CD14-positive monocyte (primary cell): ENCODE data around the gene SFI1. TPM values are rescaled to one million over a fixed set of nuclear protein-coding genes. Genes with fewer than 3 reads are reported as not detected.
A peak's percentile ranks its signal among the peaks of the same experiment; 100 is the strongest.

Source experiments
- DNase-seq, 3 donors: peaks; one replicate each; pipeline ENCODE4 v3.0.0-alpha.2; 2011 to 2022
- H2AFZ ChIP-seq: 2 replicates; pipeline ENCODE4 v1.6.0; 2012; ENCODE audit warnings: mild to moderate bottlenecking, low read depth, low read length, inconsistent platforms; ENCODE audit not compliant: insufficient read depth, poor library complexity, severe bottlenecking
- H3K27ac ChIP-seq, 2 donors: 1 replicate in 1 of 2; 2 replicates in 1 of 2; pipeline ENCODE4 v1.5.1; 2012 to 2013; ENCODE audit warnings: low read length in 2 of 2, control low read depth in 1 of 2, inconsistent platforms in 1 of 2, low read depth in 1 of 2, mild to moderate bottlenecking in 1 of 2
- H3K27me3 ChIP-seq, 2 donors: one replicate each; pipeline versions ENCODE4 v1.6.0 to v1.6.1; 2011 to 2013; ENCODE audit warnings: low read length in 2 of 2; ENCODE audit not compliant: control insufficient read depth in 2 of 2, insufficient read depth in 2 of 2
- H3K36me3 ChIP-seq, 2 donors: replicated peaks in 1 of 2; 1 replicate in 1 of 2; 2 replicates in 1 of 2; pipeline versions ENCODE4 v1.5.1 to v1.6.1; 2012 to 2013; ENCODE audit warnings: low read length in 2 of 2, control low read depth in 1 of 2, inconsistent platforms in 1 of 2, mild to moderate bottlenecking in 1 of 2; ENCODE audit not compliant: insufficient read depth in 2 of 2, control insufficient read depth in 1 of 2
- H3K4me1 ChIP-seq, 2 donors: 1 replicate in 1 of 2; 2 replicates in 1 of 2; pipeline versions ENCODE4 v1.5.1 to v1.6.1; 2012 to 2013; ENCODE audit warnings: low read length in 2 of 2, control low read depth in 1 of 2, inconsistent platforms in 1 of 2, mild to moderate bottlenecking in 1 of 2, moderate library complexity in 1 of 2; ENCODE audit not compliant: insufficient read depth in 2 of 2, control insufficient read depth in 1 of 2
- H3K4me2 ChIP-seq: replicated peaks from 2 replicates; pipeline ENCODE3; 2012; ENCODE audit warnings: low read length, moderate library complexity, mild to moderate bottlenecking; ENCODE audit not compliant: poor library complexity, severe bottlenecking; ENCODE audit errors: extremely low read depth
- H3K4me3 ChIP-seq, 3 experiments: fragments of 200-600 bp in 1 of 3; sonication (generic) in 1 of 3; replicated peaks in 1 of 3; 1 replicate in 2 of 3; 2 replicates in 1 of 3; pipeline ENCODE4 v1.5.1; 2011 to 2013; ENCODE audit warnings: low read length in 3 of 3, mild to moderate bottlenecking in 3 of 3, control low read depth in 2 of 3, low read depth in 2 of 3, inconsistent platforms in 1 of 3, moderate library complexity in 1 of 3
- H3K79me2 ChIP-seq: 2 replicates; pipeline ENCODE4 v1.6.0; 2012; ENCODE audit warnings: mild to moderate bottlenecking, control low read depth, inconsistent platforms, low read length, moderate library complexity; ENCODE audit not compliant: insufficient read depth
- H3K9ac ChIP-seq: 2 replicates; pipeline ENCODE4 v1.6.0; 2017; ENCODE audit warnings: low read length, mild to moderate bottlenecking; ENCODE audit not compliant: insufficient read depth, poor library complexity, severe bottlenecking
- H3K9me3 ChIP-seq, 2 donors: replicated peaks in 1 of 2; 1 replicate in 1 of 2; 2 replicates in 1 of 2; pipeline versions ENCODE4 v1.5.1 to v1.6.1; 2012 to 2013; ENCODE audit warnings: low read length in 2 of 2, control low read depth in 1 of 2; ENCODE audit not compliant: control insufficient read depth in 1 of 2, insufficient read depth in 1 of 2
- H4K20me1 ChIP-seq: 2 replicates; pipeline ENCODE4 v1.6.0; 2012; ENCODE audit warnings: mild to moderate bottlenecking, low read length, control low read depth, moderate library complexity; ENCODE audit not compliant: insufficient read depth
- H3K27ac Mint-ChIP-seq, 7 donors: one replicate each; pipeline ENCODE4 v1.8.0; 2020; ENCODE audit warnings: mild to moderate bottlenecking in 7 of 7, mixed read lengths in 7 of 7, moderate library complexity in 6 of 7, inconsistent platforms in 2 of 7
- H3K27me3 Mint-ChIP-seq, 3 donors: one replicate each; pipeline ENCODE4 v1.8.0; 2021 to 2022; ENCODE audit warnings: low read depth in 3 of 3, mild to moderate bottlenecking in 3 of 3, mixed read lengths in 3 of 3, moderate library complexity in 3 of 3, inconsistent platforms in 1 of 3
- H3K36me3 Mint-ChIP-seq, 2 donors: one replicate each; pipeline ENCODE4 v1.8.0; 2020; ENCODE audit warnings: mixed read lengths in 2 of 2, inconsistent platforms in 1 of 2, mild to moderate bottlenecking in 1 of 2
- H3K4me1 Mint-ChIP-seq: one replicate; pipeline ENCODE4 v1.8.0; 2020; ENCODE audit warnings: mild to moderate bottlenecking, mixed read lengths
- H3K4me3 Mint-ChIP-seq, 2 donors: one replicate each; pipeline ENCODE4 v1.8.0; 2020; ENCODE audit warnings: mild to moderate bottlenecking in 2 of 2, mixed read lengths in 2 of 2, moderate library complexity in 1 of 2
- H3K9me3 Mint-ChIP-seq, 7 donors: one replicate each; pipeline ENCODE4 v1.8.0; 2020 to 2022; ENCODE audit warnings: mixed read lengths in 7 of 7, mild to moderate bottlenecking in 6 of 7, moderate library complexity in 6 of 7, inconsistent platforms in 2 of 7
- WGBS: methylation state at CpG from one replicate; pipeline ENCODE4 v1.1.5; 2013; ENCODE audit warnings: missing lambda C conversion rate; ENCODE audit not compliant: insufficient coverage; 5-methylcytosine and 5-hydroxymethylcytosine counted together
- intact Hi-C, 2 donors: fragments of 100-400 bp; cut with micrococcal nuclease; formaldehyde crosslinking; loops; one replicate each; pipeline versions ENCODE4 v1.15.0 to v1.15.1; 2023
- polyA plus RNA-seq, 3 donors: library from polyadenylated mRNA; depleted of rRNA in 1 of 3; unstranded in 2 of 3; stranded (reverse) in 1 of 3; fragments of 300-500 nt in 2 of 3; fragments of >200 nt in 1 of 3; fragmentation: Illumina TruSeq in 2 of 3; gene quantifications; 1 replicate in 2 of 3; 2 replicates in 1 of 3; pipeline ENCODE4 v1.2.3, GENCODE V29; 2012 to 2021
- TF ChIP-seq, protein P1 (sequence below): fragments of 200-600 bp; IDR thresholded peaks from one replicate; pipeline ENCODE4 v1.8.0; 2022; ENCODE audit warnings: antibody characterized with exemption, mild to moderate bottlenecking

Gene SFI1
- polyA plus RNA-seq, 3 donors: 1.7 to 43.4 (median 3.6) TPM

DNA sequence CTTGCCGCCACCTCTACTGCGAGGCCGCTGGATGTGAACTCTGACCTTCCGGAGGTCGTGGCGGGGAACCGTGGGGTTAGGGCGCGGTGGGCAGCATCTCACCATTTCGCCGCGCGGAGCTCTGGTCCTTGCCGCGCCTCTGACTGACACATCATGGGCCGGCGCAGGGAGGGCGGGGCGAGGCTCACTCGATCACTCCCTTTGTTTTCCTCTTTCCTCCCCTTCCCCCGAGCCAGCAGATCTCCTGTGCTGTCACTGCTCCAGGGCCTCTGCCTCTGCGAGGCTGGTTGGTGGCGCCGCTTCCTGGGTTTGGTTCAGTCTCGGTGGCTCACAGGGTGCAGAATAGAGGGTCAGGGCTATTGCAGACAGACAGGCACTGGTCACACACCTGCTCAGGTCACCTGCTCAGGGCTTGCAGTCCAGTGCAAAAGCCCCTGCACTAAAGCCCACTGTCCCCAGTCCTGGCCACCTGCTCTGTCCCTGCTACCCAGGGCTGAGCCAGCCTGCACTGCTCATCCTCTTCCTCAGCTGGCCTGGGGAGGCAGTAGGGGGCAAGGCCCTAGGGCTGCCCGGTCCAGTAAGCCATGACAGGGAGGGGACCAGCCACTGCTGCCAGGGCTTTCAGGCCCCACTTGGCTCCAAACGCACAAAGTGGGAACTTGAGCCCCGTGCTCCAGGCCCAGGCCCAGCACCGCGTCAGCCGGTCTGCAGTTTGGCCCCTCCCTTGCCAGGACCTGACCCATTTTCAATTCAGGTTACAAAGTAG lies 129.5 kb downstream of the SFI1 start:
- no peak overlapping the region for H3K4me3 ChIP-seq
- H3K36me3 ChIP-seq: peaks cover 79 to 88% of the 10 kb centered on the region in 2 donors
- no peaks in the 10 kb centered on the region for H3K27me3 Mint-ChIP-seq
- H3K27ac Mint-ChIP-seq: peak overlapping the region in 4 of 7 donors; percentile 24 to 46 (median 39)
- peaks cover 12 to 19% of the 10 kb centered on the region in 2 donors for H3K4me1 ChIP-seq
- no peak overlapping the region for H3K4me2 ChIP-seq
- no peak overlapping the region for H3K4me3 Mint-ChIP-seq
- H3K4me1 Mint-ChIP-seq: peaks cover 17% of the 10 kb centered on the region
- H3K36me3 Mint-ChIP-seq: peaks cover 49 to 78% of the 10 kb centered on the region in 2 donors
- intact Hi-C loops: no loop called here
- no peak overlapping the region for H2AFZ ChIP-seq
- no peak for DNase-seq
- no peaks in the 10 kb centered on the region for H3K9me3 Mint-ChIP-seq
- WGBS: 96% methylated on average over 29 of the region's 31 CpGs
- TF ChIP-seq, protein P1, sequence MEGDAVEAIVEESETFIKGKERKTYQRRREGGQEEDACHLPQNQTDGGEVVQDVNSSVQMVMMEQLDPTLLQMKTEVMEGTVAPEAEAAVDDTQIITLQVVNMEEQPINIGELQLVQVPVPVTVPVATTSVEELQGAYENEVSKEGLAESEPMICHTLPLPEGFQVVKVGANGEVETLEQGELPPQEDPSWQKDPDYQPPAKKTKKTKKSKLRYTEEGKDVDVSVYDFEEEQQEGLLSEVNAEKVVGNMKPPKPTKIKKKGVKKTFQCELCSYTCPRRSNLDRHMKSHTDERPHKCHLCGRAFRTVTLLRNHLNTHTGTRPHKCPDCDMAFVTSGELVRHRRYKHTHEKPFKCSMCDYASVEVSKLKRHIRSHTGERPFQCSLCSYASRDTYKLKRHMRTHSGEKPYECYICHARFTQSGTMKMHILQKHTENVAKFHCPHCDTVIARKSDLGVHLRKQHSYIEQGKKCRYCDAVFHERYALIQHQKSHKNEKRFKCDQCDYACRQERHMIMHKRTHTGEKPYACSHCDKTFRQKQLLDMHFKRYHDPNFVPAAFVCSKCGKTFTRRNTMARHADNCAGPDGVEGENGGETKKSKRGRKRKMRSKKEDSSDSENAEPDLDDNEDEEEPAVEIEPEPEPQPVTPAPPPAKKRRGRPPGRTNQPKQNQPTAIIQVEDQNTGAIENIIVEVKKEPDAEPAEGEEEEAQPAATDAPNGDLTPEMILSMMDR: no peak
- peaks cover 100% of the 10 kb centered on the region for H3K79me2 ChIP-seq
- H4K20me1 ChIP-seq: peaks cover 100% of the 10 kb centered on the region
- H3K9me3 ChIP-seq: no peaks in the 10 kb centered on the region
- H3K9ac ChIP-seq: no peak overlapping the region
- no peaks in the 10 kb centered on the region for H3K27me3 ChIP-seq
- peak overlapping the region in 1 of 2 donors; percentile 58 for H3K27ac ChIP-seq

- Mint-ChIP-seq H3K9me3 (no peaks in the 10 kb centered on the region), H3K4me3 (no peak overlapping the region), H3K36me3 (peaks cover 46 to 74% of the 10 kb centered on the region in 2 donors), H3K4me1 (peaks cover 25% of the 10 kb centered on the region), H3K27ac (peak overlapping the region; percentile 24 to 82 (median 74)), H3K27me3 (no peaks in the 10 kb centered on the region)
- intact Hi-C loops: no loop called here
- TF ChIP-seq, protein P1: no peak
- H3K9me3 ChIP-seq: no peaks in the 10 kb centered on the region
- no peak for DNase-seq
- no peak overlapping the region for H3K9ac ChIP-seq
- 98% methylated on average over 12 of the region's 15 CpGs for WGBS
- no peak overlapping the region for H2AFZ ChIP-seq
- no peak overlapping the region for H3K4me2 ChIP-seq
- peaks cover 100% of the 10 kb centered on the region for H3K79me2 ChIP-seq
- peak overlapping the region in 1 of 2 donors; percentile 75 for H3K27ac ChIP-seq
- peaks cover 100% of the 10 kb centered on the region for H4K20me1 ChIP-seq
- H3K4me1 ChIP-seq: peaks cover 20 to 26% of the 10 kb centered on the region in 2 donors
- H3K4me3 ChIP-seq: no peak overlapping the region
- H3K27me3 ChIP-seq: no peaks in the 10 kb centered on the region
- peaks cover 72 to 84% of the 10 kb centered on the region in 2 donors for H3K36me3 ChIP-seq
Measured at GRCh38 chr22:31626427-31627150, 130.3 kb downstream of the SFI1 start.
